C4-2B (cell line): Measurements from ENCODE around the gene UTP3.
"Not testable (repeated sequence)": the region's sequence is repeated elsewhere in the genome, so short reads cannot be mapped to it uniquely, and the experiment has no call there.

Source experiments
- ZFX ChIP-seq: fragments of 450-650 bp; IDR thresholded peaks from 2 replicates; pipeline ENCODE4 v1.6.1; 2017
- TF ChIP-seq, protein P1 (sequence below): fragments of 450-650 bp; conservative IDR thresholded peaks from 2 replicates; pipeline ENCODE4 v1.5.1; 2017; ENCODE audit warnings: mild to moderate bottlenecking

DNA sequence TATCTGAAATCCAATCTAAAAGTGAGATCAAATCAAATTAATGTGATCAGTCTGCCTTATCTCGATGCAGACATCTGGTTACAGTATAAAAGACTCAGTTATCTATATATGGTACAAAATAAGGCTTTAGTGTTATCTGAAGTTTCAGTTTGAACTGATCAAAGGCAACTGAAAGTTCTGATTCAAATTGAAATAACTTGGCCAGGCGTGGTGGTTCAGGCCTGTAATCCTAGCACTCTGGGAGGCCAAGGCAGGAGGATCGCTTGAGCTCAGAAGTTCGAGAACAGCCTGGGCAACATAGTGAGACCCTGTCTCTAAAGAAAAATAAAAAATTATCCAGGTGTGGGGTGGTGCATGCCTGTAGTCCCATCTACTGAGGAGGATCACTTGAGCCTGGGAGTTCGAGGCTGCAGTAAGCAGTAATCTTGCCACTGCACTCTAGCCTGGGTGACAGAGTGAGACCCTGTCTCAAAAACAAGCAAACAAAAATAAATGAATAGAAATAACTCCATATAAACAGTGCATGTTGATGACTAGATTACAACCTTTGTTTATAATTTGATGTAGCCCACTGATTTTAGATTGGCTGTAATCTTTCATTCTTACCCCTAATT lies 26.9 kb upstream of the UTP3 start:
- TF ChIP-seq, protein P1, sequence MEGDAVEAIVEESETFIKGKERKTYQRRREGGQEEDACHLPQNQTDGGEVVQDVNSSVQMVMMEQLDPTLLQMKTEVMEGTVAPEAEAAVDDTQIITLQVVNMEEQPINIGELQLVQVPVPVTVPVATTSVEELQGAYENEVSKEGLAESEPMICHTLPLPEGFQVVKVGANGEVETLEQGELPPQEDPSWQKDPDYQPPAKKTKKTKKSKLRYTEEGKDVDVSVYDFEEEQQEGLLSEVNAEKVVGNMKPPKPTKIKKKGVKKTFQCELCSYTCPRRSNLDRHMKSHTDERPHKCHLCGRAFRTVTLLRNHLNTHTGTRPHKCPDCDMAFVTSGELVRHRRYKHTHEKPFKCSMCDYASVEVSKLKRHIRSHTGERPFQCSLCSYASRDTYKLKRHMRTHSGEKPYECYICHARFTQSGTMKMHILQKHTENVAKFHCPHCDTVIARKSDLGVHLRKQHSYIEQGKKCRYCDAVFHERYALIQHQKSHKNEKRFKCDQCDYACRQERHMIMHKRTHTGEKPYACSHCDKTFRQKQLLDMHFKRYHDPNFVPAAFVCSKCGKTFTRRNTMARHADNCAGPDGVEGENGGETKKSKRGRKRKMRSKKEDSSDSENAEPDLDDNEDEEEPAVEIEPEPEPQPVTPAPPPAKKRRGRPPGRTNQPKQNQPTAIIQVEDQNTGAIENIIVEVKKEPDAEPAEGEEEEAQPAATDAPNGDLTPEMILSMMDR, result not testable (repeated sequence)
- TF ChIP-seq ZFX, result not testable (repeated sequence)
